SK-N-SH (cell line): ENCODE results near the gene SRRM4. TPM values are rescaled to one million over a fixed set of nuclear protein-coding genes. Genes with fewer than 3 reads are reported as not detected.
A peak's percentile ranks its signal among the peaks of the same experiment; 100 is the strongest.

Experiments
- CTCF ChIA-PET: fragments of 300-600, 350-600 bp; formaldehyde crosslinking; extraction: SDS; loops from one replicate; lab custom pipeline; 2021; lab: Yijun Ruan, JAX
- POLR2A ChIA-PET: fragments of 350-600 bp; sonication (Branson Sonifier 250); formaldehyde crosslinking; extraction: SDS; loops from one replicate; lab custom pipeline; 2020; ENCODE audit warnings: antibody characterized with exemption, inconsistent platforms; lab: Yijun Ruan, JAX
- DNase-seq: peaks from one replicate; pipeline ENCODE4 v3.0.0; 2012
- H2AFZ ChIP-seq: fragments of 200-600 bp; sonication (generic); 2 replicates; pipeline ENCODE4 v1.8.1; 2016; ENCODE audit warnings: antibody characterized with exemption, mild to moderate bottlenecking, low read depth
- H3F3A ChIP-seq: fragments of 200-600 bp; sonication (generic); replicated peaks from 2 replicates; pipeline ENCODE3; 2016; ENCODE audit warnings: antibody characterized with exemption, mild to moderate bottlenecking; ENCODE audit not compliant: insufficient read depth
- H3K27ac ChIP-seq, 2 experiments: fragments of 200-500 bp in 1 of 2; fragments of 200-600 bp in 1 of 2; sonication (Bioruptor generic) in 1 of 2; sonication (generic), shearing (Covaris generic) in 1 of 2; 2 replicates each; pipeline versions ENCODE4 v1.5.1 to v1.6.1; 2014 to 2016; ENCODE audit warnings: low read depth in 2 of 2, inconsistent platforms in 1 of 2, low read length in 1 of 2, mild to moderate bottlenecking in 1 of 2, mixed read lengths in 1 of 2
- H3K27me3 ChIP-seq: fragments of 200-600 bp; sonication (generic), shearing (Covaris generic); 2 replicates; pipeline ENCODE4 v1.6.1; 2016; ENCODE audit warnings: mixed run types; ENCODE audit not compliant: insufficient read depth
- H3K36me3 ChIP-seq, 2 experiments: fragments of 200-500 bp in 1 of 2; fragments of 200-600 bp in 1 of 2; sonication (Bioruptor generic) in 1 of 2; sonication (generic) in 1 of 2; replicated peaks in 1 of 2; 2 replicates each; pipeline versions ENCODE3 to v1.5.1; 2014 to 2016; ENCODE audit warnings: low read length in 1 of 2, mild to moderate bottlenecking in 1 of 2; ENCODE audit not compliant: insufficient read depth in 2 of 2, control insufficient read depth in 1 of 2
- H3K4me1 ChIP-seq, 2 experiments: fragments of 200-500 bp in 1 of 2; fragments of 200-600 bp in 1 of 2; sonication (Bioruptor generic) in 1 of 2; sonication (generic), shearing (Covaris generic) in 1 of 2; 2 replicates each; pipeline versions ENCODE4 v1.5.1 to v1.6.1; 2014 to 2016; ENCODE audit warnings: low read depth in 1 of 2, low read length in 1 of 2, mixed run types in 1 of 2; ENCODE audit not compliant: insufficient read depth in 2 of 2, control insufficient read depth in 1 of 2
- H3K4me2 ChIP-seq: fragments of 200-600 bp; sonication (generic), shearing (Covaris generic); 2 replicates; pipeline ENCODE4 v1.6.1; 2017; ENCODE audit warnings: mixed run types
- H3K4me3 ChIP-seq, 2 experiments: fragments of 200-500 bp in 1 of 2; fragments of 200-600 bp in 1 of 2; sonication (Bioruptor generic) in 1 of 2; sonication (generic), shearing (Covaris generic) in 1 of 2; 2 replicates each; pipeline versions ENCODE4 v1.5.1 to v1.8.1; 2014 to 2016; ENCODE audit warnings: low read depth in 2 of 2, inconsistent platforms in 1 of 2, low read length in 1 of 2, mild to moderate bottlenecking in 1 of 2, mixed read lengths in 1 of 2, moderate library complexity in 1 of 2
- H3K79me2 ChIP-seq: fragments of 200-600 bp; sonication (generic); 2 replicates; pipeline ENCODE4 v1.8.1; 2017; ENCODE audit warnings: mild to moderate bottlenecking; ENCODE audit not compliant: insufficient read depth
- H3K9ac ChIP-seq: fragments of 200-600 bp; sonication (generic); 2 replicates; pipeline ENCODE4 v1.6.1; 2017; ENCODE audit warnings: mixed run types
- H3K9me2 ChIP-seq: fragments of 200-600 bp; sonication (generic); 2 replicates; pipeline ENCODE4 v1.6.1; 2017; ENCODE audit warnings: mixed run types
- H3K9me3 ChIP-seq: fragments of 200-600 bp; sonication (generic); 2 replicates; pipeline ENCODE4 v1.6.1; 2017; ENCODE audit warnings: mixed run types, mild to moderate bottlenecking, moderate library complexity
- H4K20me1 ChIP-seq: fragments of 200-600 bp; sonication (generic); 2 replicates; pipeline ENCODE4 v1.6.1; 2017; ENCODE audit warnings: mild to moderate bottlenecking, mixed run types; ENCODE audit not compliant: insufficient read depth
- ELF1 ChIP-seq: IDR thresholded peaks from 2 replicates; pipeline ENCODE4 v1.4.0; 2012
- EP300 ChIP-seq, 2 experiments: IDR thresholded peaks; 2 replicates each; pipeline versions ENCODE4 v1.4.0 to v1.6.1; 2012; ENCODE audit warnings: borderline replicate concordance in 1 of 2, low read depth in 1 of 2, low read length in 1 of 2
- FOSL2 ChIP-seq: IDR thresholded peaks from 2 replicates; pipeline ENCODE4 v1.4.0; 2012; ENCODE audit warnings: low read depth, mild to moderate bottlenecking, moderate library complexity, borderline replicate concordance
- FOXM1 ChIP-seq: IDR thresholded peaks from 2 replicates; pipeline ENCODE4 v1.4.0; 2012; ENCODE audit warnings: low read depth, mild to moderate bottlenecking
- GABPA ChIP-seq: IDR thresholded peaks from 2 replicates; pipeline ENCODE4 v1.4.0; 2012; ENCODE audit warnings: low read depth, mild to moderate bottlenecking
- GATA2 ChIP-seq: sonication (generic); formaldehyde crosslinking; IDR thresholded peaks from 2 replicates; pipeline ENCODE4 v1.5.0; 2020; ENCODE audit warnings: mild to moderate bottlenecking, missing genetic modification reagents
- MAX ChIP-seq: IDR thresholded peaks from 2 replicates; pipeline ENCODE4 v1.4.0; 2012; ENCODE audit warnings: low read depth
- MEF2A ChIP-seq: IDR thresholded peaks from 2 replicates; pipeline ENCODE4 v1.4.0; 2012; ENCODE audit warnings: low read depth, borderline replicate concordance
- MXI1 ChIP-seq: IDR thresholded peaks from 2 replicates; pipeline ENCODE4 v1.6.1; 2012; ENCODE audit warnings: mild to moderate bottlenecking, low read depth, low read length, improper control_type of control experiment
- PBX3 ChIP-seq: IDR thresholded peaks from 2 replicates; pipeline ENCODE4; 2012
- POLR2AphosphoS5 ChIP-seq: IDR thresholded peaks from 2 replicates; pipeline ENCODE4 v1.6.1; 2012; ENCODE audit warnings: low read depth, low read length
- SMC3 ChIP-seq: IDR thresholded peaks from 2 replicates; pipeline ENCODE4 v1.6.1; 2012; ENCODE audit warnings: low read depth, low read length, improper control_type of control experiment
- TAF1 ChIP-seq: IDR thresholded peaks from 2 replicates; pipeline ENCODE4 v1.6.1; 2012; ENCODE audit warnings: low read depth, mild to moderate bottlenecking, low read length, moderate library complexity, borderline replicate concordance
- TCF12 ChIP-seq: IDR thresholded peaks from 2 replicates; pipeline ENCODE4 v1.4.0; 2012
- TEAD4 ChIP-seq: IDR thresholded peaks from 2 replicates; pipeline ENCODE4 v1.4.0; 2012; ENCODE audit warnings: mild to moderate bottlenecking, borderline replicate concordance; ENCODE audit not compliant: insufficient read depth
- USF1 ChIP-seq: IDR thresholded peaks from 2 replicates; pipeline ENCODE4 v1.4.0; 2012; ENCODE audit warnings: low read depth, borderline replicate concordance
- YY1 ChIP-seq: IDR thresholded peaks from 2 replicates; pipeline ENCODE4 v1.4.0; 2012; ENCODE audit warnings: low read depth, mild to moderate bottlenecking
- WGBS: methylation state at CpG from one replicate; pipeline ENCODE4 v1.1.6; 2017; ENCODE audit warnings: low lambda C conversion rate; 5-methylcytosine and 5-hydroxymethylcytosine counted together
- polyA plus RNA-seq, 3 experiments: library from polyadenylated mRNA; depleted of rRNA; stranded (reverse); fragments of >200 nt; gene quantifications; 2 replicates each; pipeline ENCODE4 v1.2.3, GENCODE V29; 2012
- TF ChIP-seq, protein P1 (sequence below): fragments of 150-350 bp; IDR thresholded peaks from 2 replicates; pipeline ENCODE4 v1.6.1; 2016; ENCODE audit warnings: mild to moderate bottlenecking, low read depth, low read length
- TF ChIP-seq, protein P2 (sequence below): fragments of 150-350 bp; IDR thresholded peaks from 2 replicates; pipeline ENCODE4 v1.6.1; 2017; ENCODE audit warnings: antibody characterized with exemption, low read length, low read depth, borderline replicate concordance
- TF ChIP-seq, protein P3 (sequence below): IDR thresholded peaks from 2 replicates; pipeline ENCODE4 v1.4.0; 2012; ENCODE audit warnings: low read depth, borderline replicate concordance

Gene SRRM4
- polyA plus RNA-seq, 1 of the 3 experiments (the other 2 are of a cell fraction): 0.03 TPM

DNA sequence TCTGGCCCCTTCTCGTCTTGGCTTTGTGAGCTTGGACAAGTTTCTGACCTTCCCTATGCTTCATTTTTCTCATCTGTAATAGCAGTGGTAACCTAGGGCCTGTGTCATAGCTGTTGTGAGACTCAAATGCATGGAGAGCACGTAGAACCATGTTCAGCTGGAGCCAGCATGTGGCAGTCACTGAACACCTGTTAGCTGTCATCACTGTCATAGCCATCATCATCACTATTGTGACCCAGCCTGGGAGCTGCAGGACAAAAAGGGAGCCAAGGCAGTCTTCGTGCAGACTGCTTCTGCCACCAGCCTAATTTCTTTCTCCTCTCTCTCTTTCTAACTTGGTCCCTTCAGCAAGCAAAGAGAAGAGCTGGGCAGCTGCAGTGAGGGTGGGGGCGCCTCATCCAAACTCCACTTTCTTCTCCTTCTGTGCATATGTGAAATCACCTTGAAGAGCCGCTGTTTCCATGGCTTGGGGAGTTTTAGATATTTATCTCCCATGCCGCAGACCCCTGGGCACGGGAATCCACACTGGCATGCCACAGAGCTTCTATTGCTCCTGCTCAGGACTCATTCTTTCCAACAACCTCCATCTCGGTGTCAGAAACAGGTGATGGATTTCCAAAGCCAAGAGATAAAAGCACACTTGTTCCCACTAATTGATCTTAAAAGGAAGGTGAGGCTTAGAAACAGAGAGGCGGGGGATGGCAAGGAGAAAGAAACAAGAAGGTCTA, 87.0 kb downstream of the SRRM4 start (continued):
- TF ChIP-seq MEF2A: no peak

- Histone ChIP-seq H3K4me1 (peaks cover 0 to 59% of the 10 kb centered on the region in 2 experiments; a peak in 2 of 4 replicates), H3K79me2 (no peaks in the 10 kb centered on the region), H3K9me2 (no peaks in the 10 kb centered on the region), H3K9me3 (no peaks in the 10 kb centered on the region), H3K36me3 (no peaks in the 10 kb centered on the region), H3K9ac (no peak overlapping the region), H3K27me3 (no peaks in the 10 kb centered on the region), H3K4me2 (no peak overlapping the region), H3K4me3 (no peak overlapping the region), H4K20me1 (no peaks in the 10 kb centered on the region), H3K27ac (peak overlapping the region in 1 of 2 experiments; percentile 99; a peak in 2 of 4 replicates), H3F3A (no peaks in the 10 kb centered on the region), H2AFZ (no peak overlapping the region)
- TF ChIP-seq PBX3: no peak
- no peak for TF ChIP-seq YY1
- no peak for TF ChIP-seq FOSL2
- no peak for TF ChIP-seq TEAD4
- TF ChIP-seq POLR2AphosphoS5: no peak
- no peak for TF ChIP-seq TAF1
- TF ChIP-seq USF1: no peak
- TF ChIP-seq, protein P1, sequence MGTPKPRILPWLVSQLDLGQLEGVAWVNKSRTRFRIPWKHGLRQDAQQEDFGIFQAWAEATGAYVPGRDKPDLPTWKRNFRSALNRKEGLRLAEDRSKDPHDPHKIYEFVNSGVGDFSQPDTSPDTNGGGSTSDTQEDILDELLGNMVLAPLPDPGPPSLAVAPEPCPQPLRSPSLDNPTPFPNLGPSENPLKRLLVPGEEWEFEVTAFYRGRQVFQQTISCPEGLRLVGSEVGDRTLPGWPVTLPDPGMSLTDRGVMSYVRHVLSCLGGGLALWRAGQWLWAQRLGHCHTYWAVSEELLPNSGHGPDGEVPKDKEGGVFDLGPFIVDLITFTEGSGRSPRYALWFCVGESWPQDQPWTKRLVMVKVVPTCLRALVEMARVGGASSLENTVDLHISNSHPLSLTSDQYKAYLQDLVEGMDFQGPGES: no peak
- TF ChIP-seq TCF12: no peak
- TF ChIP-seq MAX: no peak
- no peak for TF ChIP-seq MEF2A
- no peak for TF ChIP-seq MXI1
- TF ChIP-seq, protein P2, sequence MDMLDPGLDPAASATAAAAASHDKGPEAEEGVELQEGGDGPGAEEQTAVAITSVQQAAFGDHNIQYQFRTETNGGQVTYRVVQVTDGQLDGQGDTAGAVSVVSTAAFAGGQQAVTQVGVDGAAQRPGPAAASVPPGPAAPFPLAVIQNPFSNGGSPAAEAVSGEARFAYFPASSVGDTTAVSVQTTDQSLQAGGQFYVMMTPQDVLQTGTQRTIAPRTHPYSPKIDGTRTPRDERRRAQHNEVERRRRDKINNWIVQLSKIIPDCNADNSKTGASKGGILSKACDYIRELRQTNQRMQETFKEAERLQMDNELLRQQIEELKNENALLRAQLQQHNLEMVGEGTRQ: no peak
- no peak for TF ChIP-seq GATA2 (CRISPR knock-in tag)
- TF ChIP-seq, protein P3, sequence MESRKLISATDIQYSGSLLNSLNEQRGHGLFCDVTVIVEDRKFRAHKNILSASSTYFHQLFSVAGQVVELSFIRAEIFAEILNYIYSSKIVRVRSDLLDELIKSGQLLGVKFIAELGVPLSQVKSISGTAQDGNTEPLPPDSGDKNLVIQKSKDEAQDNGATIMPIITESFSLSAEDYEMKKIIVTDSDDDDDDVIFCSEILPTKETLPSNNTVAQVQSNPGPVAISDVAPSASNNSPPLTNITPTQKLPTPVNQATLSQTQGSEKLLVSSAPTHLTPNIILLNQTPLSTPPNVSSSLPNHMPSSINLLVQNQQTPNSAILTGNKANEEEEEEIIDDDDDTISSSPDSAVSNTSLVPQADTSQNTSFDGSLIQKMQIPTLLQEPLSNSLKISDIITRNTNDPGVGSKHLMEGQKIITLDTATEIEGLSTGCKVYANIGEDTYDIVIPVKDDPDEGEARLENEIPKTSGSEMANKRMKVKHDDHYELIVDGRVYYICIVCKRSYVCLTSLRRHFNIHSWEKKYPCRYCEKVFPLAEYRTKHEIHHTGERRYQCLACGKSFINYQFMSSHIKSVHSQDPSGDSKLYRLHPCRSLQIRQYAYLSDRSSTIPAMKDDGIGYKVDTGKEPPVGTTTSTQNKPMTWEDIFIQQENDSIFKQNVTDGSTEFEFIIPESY: no peak
- TF ChIP-seq GABPA: no peak
- TF ChIP-seq ELF1: no peak
- no peak for TF ChIP-seq FOXM1
- TF ChIP-seq EP300 (IDR thresholded peaks at IDR 0.05; ENCODE audit: borderline replicate concordance in 1 of 2, low read depth in 1 of 2, low read length in 1 of 2): no peak
- TF ChIP-seq SMC3: no peak
- WGBS: 19% methylated on average over 8 of the region's 8 CpGs
- DNase-seq: no peak
- POLR2A ChIA-PET: no interaction called here
- CTCF ChIA-PET: interaction anchor here (0.6 to 3.4 kb wide), 5 partner anchors 13 to 106 kb away, joined by 3 to 14 read pairs (median 4); no protein-coding TSS in a partner anchor
Measured at GRCh38 chr12:119069147-119069642, 87.9 kb downstream of the SRRM4 start.
